Type B pancreatic cell (in vitro differentiated cells): ENCODE measurements around the gene BAIAP2. TPM values are rescaled to one million over a fixed set of nuclear protein-coding genes. Genes with fewer than 3 reads are reported as not detected.

Experiments used
- DNase-seq: peaks from one replicate; pipeline ENCODE4 v3.0.0; 2021; ENCODE audit warnings: mixed read lengths; ENCODE audit not compliant: unreplicated experiment; ENCODE audit errors: extremely low spot score
- H3K27ac Mint-ChIP-seq: 2 replicates; pipeline ENCODE4 v1.8.0; 2021; ENCODE audit warnings: mild to moderate bottlenecking, mixed read lengths
- H3K27me3 Mint-ChIP-seq: 2 replicates; pipeline ENCODE4 v1.8.0; 2021; ENCODE audit warnings: mixed read lengths
- H3K36me3 Mint-ChIP-seq: 2 replicates; pipeline ENCODE4 v1.8.0; 2021; ENCODE audit warnings: mixed read lengths
- H3K4me1 Mint-ChIP-seq: one replicate; pipeline ENCODE4 v1.8.0; 2021; ENCODE audit warnings: mixed read lengths; ENCODE audit not compliant: unreplicated experiment
- H3K4me3 Mint-ChIP-seq: 2 replicates; pipeline ENCODE4 v1.8.0; 2021; ENCODE audit warnings: mild to moderate bottlenecking, mixed read lengths
- H3K9me3 Mint-ChIP-seq: 2 replicates; pipeline ENCODE4 v1.8.0; 2021; ENCODE audit warnings: mixed read lengths
- CTCF ChIP-seq: fragments of 200-600 bp; sonication (generic); conservative IDR thresholded peaks from 2 replicates; pipeline ENCODE4 v1.5.0; 2021; ENCODE audit warnings: antibody characterized with exemption, mild to moderate bottlenecking
- total RNA-seq: library from RNA; stranded (reverse); gene quantifications from 2 replicates; pipeline ENCODE4 v1.2.1, GENCODE V29; 2021; ENCODE audit warnings: low replicate concordance

BAIAP2 gene
- total RNA-seq, 1 donor from 2014 or later: 62.7 TPM

- no peaks in the 10 kb centered on the region for H3K27me3 Mint-ChIP-seq
- peaks cover 39% of the 10 kb centered on the region for H3K4me1 Mint-ChIP-seq
- no peak for DNase-seq
- H3K9me3 Mint-ChIP-seq: no peaks in the 10 kb centered on the region
- H3K36me3 Mint-ChIP-seq: peaks cover 18% of the 10 kb centered on the region
- no peak for TF ChIP-seq CTCF
- H3K27ac Mint-ChIP-seq: peak overlapping the region; percentile 99
- peak overlapping the region; percentile 73 for H3K4me3 Mint-ChIP-seq
Measured at GRCh38 chr17:81057777-81058176, 22.8 kb downstream of the BAIAP2 start.

- H3K27me3 Mint-ChIP-seq: no peaks in the 10 kb centered on the region
- H3K36me3 Mint-ChIP-seq: peaks cover 21% of the 10 kb centered on the region
- H3K4me3 Mint-ChIP-seq: peak overlapping the region; percentile 45
- no peak for DNase-seq
- H3K27ac Mint-ChIP-seq: peak overlapping the region; percentile 99
- H3K9me3 Mint-ChIP-seq: no peaks in the 10 kb centered on the region
- H3K4me1 Mint-ChIP-seq: peaks cover 42% of the 10 kb centered on the region
- no peak for TF ChIP-seq CTCF
Measured at GRCh38 chr17:81058263-81058871, 23.4 kb downstream of the BAIAP2 start.

- Mint-ChIP-seq H3K4me1 (peaks cover 47% of the 10 kb centered on the region), H3K27ac (no peak overlapping the region), H3K4me3 (no peak overlapping the region)
Measured at GRCh38 chr17:81059026-81059425, 24.1 kb downstream of the BAIAP2 start.

GRCh38 chr17:81060416-81060815, 25.5 kb downstream of the BAIAP2 start:
- DNase-seq: no peak
- no peak for TF ChIP-seq CTCF
- Mint-ChIP-seq H3K4me1 (peaks cover 52% of the 10 kb centered on the region), H3K4me3 (peak overlapping the region; percentile 78), H3K27ac (peak overlapping the region; percentile 95), H3K36me3 (peaks cover 23% of the 10 kb centered on the region), H3K27me3 (no peaks in the 10 kb centered on the region), H3K9me3 (no peaks in the 10 kb centered on the region)

More at GRCh38 chr17:81059026-81059425, 24.1 kb downstream of the BAIAP2 start:
- Mint-ChIP-seq H3K36me3 (peaks cover 23% of the 10 kb centered on the region), H3K9me3 (no peaks in the 10 kb centered on the region), H3K27me3 (no peaks in the 10 kb centered on the region)
- no peak for TF ChIP-seq CTCF
- DNase-seq: no peak

- H3K4me3 Mint-ChIP-seq: peak overlapping the region; percentile 40
- no peaks in the 10 kb centered on the region for H3K9me3 Mint-ChIP-seq
- H3K27ac Mint-ChIP-seq: peak overlapping the region; percentile 95
- H3K36me3 Mint-ChIP-seq: peaks cover 23% of the 10 kb centered on the region
- TF ChIP-seq CTCF: no peak
- DNase-seq: no peak
- H3K4me1 Mint-ChIP-seq: peaks cover 52% of the 10 kb centered on the region
- H3K27me3 Mint-ChIP-seq: no peaks in the 10 kb centered on the region
Measured at GRCh38 chr17:81061027-81061735, 26.2 kb downstream of the BAIAP2 start.
